ENCODE data around the gene CERT1. TPM values are rescaled to one million over a fixed set of nuclear protein-coding genes. Genes with fewer than 3 reads are reported as not detected.
A peak's percentile ranks its signal among the peaks of the same experiment; 100 is the strongest.

Gene CERT1
- total and polyA plus RNA-seq, 9 of the 15 experiments (the other 6 are each of a cell fraction or from before 2014, with no cell fraction given): 3.4 to 24.7 (median 9.8) TPM

- TF ChIP-seq, protein P1, sequence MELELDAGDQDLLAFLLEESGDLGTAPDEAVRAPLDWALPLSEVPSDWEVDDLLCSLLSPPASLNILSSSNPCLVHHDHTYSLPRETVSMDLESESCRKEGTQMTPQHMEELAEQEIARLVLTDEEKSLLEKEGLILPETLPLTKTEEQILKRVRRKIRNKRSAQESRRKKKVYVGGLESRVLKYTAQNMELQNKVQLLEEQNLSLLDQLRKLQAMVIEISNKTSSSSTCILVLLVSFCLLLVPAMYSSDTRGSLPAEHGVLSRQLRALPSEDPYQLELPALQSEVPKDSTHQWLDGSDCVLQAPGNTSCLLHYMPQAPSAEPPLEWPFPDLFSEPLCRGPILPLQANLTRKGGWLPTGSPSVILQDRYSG (tag; conservative IDR thresholded peaks at IDR 0.05; ENCODE audit: low read depth): no peak
- no peak for TF ChIP-seq SPI1 (IDR thresholded peaks at IDR 0.05; ENCODE audit: borderline replicate concordance, low read depth, low read length)
- no peak for TF ChIP-seq POLR2A (conservative IDR thresholded peaks at IDR 0.05)
- TF ChIP-seq, protein P2, sequence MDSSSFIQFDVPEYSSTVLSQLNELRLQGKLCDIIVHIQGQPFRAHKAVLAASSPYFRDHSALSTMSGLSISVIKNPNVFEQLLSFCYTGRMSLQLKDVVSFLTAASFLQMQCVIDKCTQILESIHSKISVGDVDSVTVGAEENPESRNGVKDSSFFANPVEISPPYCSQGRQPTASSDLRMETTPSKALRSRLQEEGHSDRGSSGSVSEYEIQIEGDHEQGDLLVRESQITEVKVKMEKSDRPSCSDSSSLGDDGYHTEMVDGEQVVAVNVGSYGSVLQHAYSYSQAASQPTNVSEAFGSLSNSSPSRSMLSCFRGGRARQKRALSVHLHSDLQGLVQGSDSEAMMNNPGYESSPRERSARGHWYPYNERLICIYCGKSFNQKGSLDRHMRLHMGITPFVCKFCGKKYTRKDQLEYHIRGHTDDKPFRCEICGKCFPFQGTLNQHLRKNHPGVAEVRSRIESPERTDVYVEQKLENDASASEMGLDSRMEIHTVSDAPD (CRISPR knock-in tag; IDR thresholded peaks at IDR 0.05): no peak
- TF ChIP-seq SREBF1 (IDR thresholded peaks at IDR 0.05; ENCODE audit: borderline replicate concordance, low read depth, low read length): no peak
- no peak for TF ChIP-seq CXXC5 (CRISPR knock-in tag; IDR thresholded peaks at IDR 0.05)
- TF ChIP-seq SIRT6 (IDR thresholded peaks at IDR 0.05; ENCODE audit: low read depth, low read length): no peak
- no peak for TF ChIP-seq DEAF1 (CRISPR knock-in tag; IDR thresholded peaks at IDR 0.05)
- TF ChIP-seq SMARCE1 (IDR thresholded peaks at IDR 0.05): peak; percentile 82; the same call in 1 of the 2 replicates
- no peak for TF ChIP-seq ZNF830 (CRISPR knock-in tag; IDR thresholded peaks at IDR 0.05)
- TF ChIP-seq SAFB2 (IDR thresholded peaks at IDR 0.05; ENCODE audit: borderline replicate concordance, low read depth, low read length, severe bottlenecking): no peak
- peak; percentile 88 for TF ChIP-seq TCF3 (CRISPR knock-in tag; IDR thresholded peaks at IDR 0.05)
- TF ChIP-seq KDM4B (IDR thresholded peaks at IDR 0.05; ENCODE audit: borderline replicate concordance in 2 of 2, low read depth in 1 of 2): no peak
- no peak for TF ChIP-seq TCF15 (CRISPR knock-in tag; IDR thresholded peaks at IDR 0.05)
- TF ChIP-seq LARP7 (IDR thresholded peaks at IDR 0.05): no peak
- TF ChIP-seq HDAC2 (IDR thresholded peaks at IDR 0.05): peak; percentile 39; the same call in 1 of the 2 replicates
- no peak for TF ChIP-seq ZBTB33 (CRISPR knock-in tag; IDR thresholded peaks at IDR 0.05)
- no peak for TF ChIP-seq STAT6 (CRISPR knock-in tag; IDR thresholded peaks at IDR 0.05)
- no peak for TF ChIP-seq POLR2H (tag; IDR thresholded peaks at IDR 0.05; ENCODE audit: low read depth)
- TF ChIP-seq ZNF584 (CRISPR knock-in tag; IDR thresholded peaks at IDR 0.05; ENCODE audit: low read depth): no peak
- TF ChIP-seq SRSF9 (IDR thresholded peaks at IDR 0.05; ENCODE audit: borderline replicate concordance, low read depth, low read length): no peak
Observed at GRCh38 chr5:75381456-75381855, 130.0 kb downstream of the CERT1 start (continued).
